Vagina (tissue), 2 donors: ENCODE measurements around the gene PCNA.

ENCODE experiments used
- POLR2A ChIP-seq, 2 donors: fragments of 450-650 bp; IDR thresholded peaks; one replicate each; pipeline ENCODE4 v1.6.1; 2017; ENCODE audit warnings: antibody characterized with exemption in 2 of 2, mild to moderate bottlenecking in 2 of 2, moderate library complexity in 2 of 2
- TF ChIP-seq, protein P1 (sequence below), 3 experiments: fragments of 450-650 bp in 2 of 3; fragments of 200-600 bp in 1 of 3; sonication (generic) in 1 of 3; IDR thresholded peaks; one replicate each; pipeline ENCODE4 v1.5.1; 2017 to 2019; ENCODE audit warnings: antibody characterized with exemption in 3 of 3, mild to moderate bottlenecking in 2 of 3, moderate library complexity in 2 of 3

DNA sequence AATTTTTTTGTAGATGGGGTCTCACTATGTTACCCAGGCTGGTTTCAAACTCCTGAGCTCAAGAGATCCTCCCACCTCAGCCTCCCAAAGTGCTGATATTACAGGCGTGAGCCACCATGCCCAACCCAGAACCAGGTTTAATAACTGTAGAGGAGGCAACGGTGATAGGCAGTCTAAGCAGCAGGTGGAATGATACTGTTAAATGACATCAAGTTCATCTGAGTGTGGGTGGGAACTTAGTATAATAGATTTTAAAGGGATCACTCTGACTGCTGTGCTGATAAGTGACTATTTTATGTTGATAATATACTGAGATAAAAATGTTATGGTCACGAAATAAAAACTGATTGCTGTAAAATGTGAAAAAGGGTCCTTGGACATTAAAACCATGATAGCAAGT is 31.1 kb downstream of the PCNA start:
- TF ChIP-seq, protein P1, sequence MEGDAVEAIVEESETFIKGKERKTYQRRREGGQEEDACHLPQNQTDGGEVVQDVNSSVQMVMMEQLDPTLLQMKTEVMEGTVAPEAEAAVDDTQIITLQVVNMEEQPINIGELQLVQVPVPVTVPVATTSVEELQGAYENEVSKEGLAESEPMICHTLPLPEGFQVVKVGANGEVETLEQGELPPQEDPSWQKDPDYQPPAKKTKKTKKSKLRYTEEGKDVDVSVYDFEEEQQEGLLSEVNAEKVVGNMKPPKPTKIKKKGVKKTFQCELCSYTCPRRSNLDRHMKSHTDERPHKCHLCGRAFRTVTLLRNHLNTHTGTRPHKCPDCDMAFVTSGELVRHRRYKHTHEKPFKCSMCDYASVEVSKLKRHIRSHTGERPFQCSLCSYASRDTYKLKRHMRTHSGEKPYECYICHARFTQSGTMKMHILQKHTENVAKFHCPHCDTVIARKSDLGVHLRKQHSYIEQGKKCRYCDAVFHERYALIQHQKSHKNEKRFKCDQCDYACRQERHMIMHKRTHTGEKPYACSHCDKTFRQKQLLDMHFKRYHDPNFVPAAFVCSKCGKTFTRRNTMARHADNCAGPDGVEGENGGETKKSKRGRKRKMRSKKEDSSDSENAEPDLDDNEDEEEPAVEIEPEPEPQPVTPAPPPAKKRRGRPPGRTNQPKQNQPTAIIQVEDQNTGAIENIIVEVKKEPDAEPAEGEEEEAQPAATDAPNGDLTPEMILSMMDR (IDR thresholded peaks at IDR 0.05): no peak
- TF ChIP-seq POLR2A (IDR thresholded peaks at IDR 0.05): no peak
